ENCODE data around the gene PCYOX1L. TPM values are rescaled to one million over a fixed set of nuclear protein-coding genes. Genes with fewer than 3 reads are reported as not detected.

The PCYOX1L gene
- total RNA-seq, 2 experiments from 2014 or later, result 21.7 to 22.3 TPM

GRCh38 chr5:149362541-149362940, 4.7 kb downstream of the PCYOX1L start:
- ChIA-PET POLR2A (no interaction called here), CTCF (interaction anchor here (0.6 kb wide), 1 partner anchor 206 kb away, joined by 4 read pairs; no protein-coding TSS in a partner anchor)

- ChIA-PET CTCF (interaction anchor here (0.5 to 0.6 kb wide), 3 partner anchors 47 to 206 kb away, joined by 3 to 4 read pairs (median 3); no protein-coding TSS in a partner anchor), POLR2A (interaction anchor here (0.9 kb wide), 1 partner anchor 19 kb away, joined by 3 read pairs; the partner anchor contains the start of gene GRPEL2)
Measured at GRCh38 chr5:149363358-149363757, 5.5 kb downstream of the PCYOX1L start.

- POLR2A ChIA-PET, result interaction anchor here (0.9 kb wide), 1 partner anchor 19 kb away, joined by 3 read pairs; the partner anchor contains the start of gene GRPEL2
- CTCF ChIA-PET, result interaction anchor here (0.5 to 0.6 kb wide), 2 partner anchors 46 to 132 kb away, joined by 3 read pairs; no protein-coding TSS in a partner anchor
Measured at GRCh38 chr5:149363936-149364335, 6.1 kb downstream of the PCYOX1L start.

- POLR2A ChIA-PET, result no interaction called here
- CTCF ChIA-PET, result no interaction called here
Measured at GRCh38 chr5:149364719-149365118, 6.9 kb downstream of the PCYOX1L start.

- ChIA-PET CTCF (interaction anchor here (0.7 to 4.6 kb wide), 4 partner anchors 17 to 130 kb away, joined by 3 to 30 read pairs (median 3); partner anchors contain the start of gene GRPEL2), POLR2A (no interaction called here)
Measured at GRCh38 chr5:149365418-149365817, 7.6 kb downstream of the PCYOX1L start.

- ChIA-PET CTCF (interaction anchor here (1.0 to 4.6 kb wide), 7 partner anchors 13 to 131 kb away, joined by 3 to 30 read pairs (median 3); no protein-coding TSS in a partner anchor), POLR2A (interaction anchor here (2.5 kb wide), 1 partner anchor 8 kb away, joined by 6 read pairs; no protein-coding TSS in a partner anchor)
Measured at GRCh38 chr5:149366169-149366729, 8.4 kb downstream of the PCYOX1L start.

- ChIA-PET POLR2A (interaction anchor here (2.5 kb wide), 1 partner anchor 9 kb away, joined by 6 read pairs; no protein-coding TSS in a partner anchor), CTCF (interaction anchor here (1.1 to 4.6 kb wide), 9 partner anchors 10 to 78 kb away, joined by 3 to 30 read pairs (median 3); partner anchors contain the start of gene PCYOX1L)
Measured at GRCh38 chr5:149367249-149367971, 9.6 kb downstream of the PCYOX1L start.

- ChIA-PET POLR2A (interaction anchor here (2.5 kb wide), 1 partner anchor 10 kb away, joined by 6 read pairs; no protein-coding TSS in a partner anchor), CTCF (interaction anchor here (0.6 to 4.6 kb wide), 9 partner anchors 10 to 204 kb away, joined by 3 to 30 read pairs (median 5); partner anchors contain the start of gene PCYOX1L)
Measured at GRCh38 chr5:149367972-149368645, 10.3 kb downstream of the PCYOX1L start.

- POLR2A ChIA-PET, result no interaction called here
- CTCF ChIA-PET, result interaction anchor here (1.2 to 3.7 kb wide), 9 partner anchors 11 to 92 kb away, joined by 3 to 18 read pairs (median 6); partner anchors contain the start of gene PCYOX1L
Measured at GRCh38 chr5:149370878-149371277, 13.0 kb downstream of the PCYOX1L start.

GRCh38 chr5:149371296-149371962, 13.6 kb downstream of the PCYOX1L start:
- POLR2A ChIA-PET, result interaction anchor here (0.6 kb wide), 1 partner anchor 74 kb away, joined by 3 read pairs; no protein-coding TSS in a partner anchor
- CTCF ChIA-PET, result interaction anchor here (0.9 to 3.7 kb wide), 12 partner anchors 8 to 194 kb away, joined by 3 to 18 read pairs (median 6); partner anchors contain the start of genes IL17B and PCYOX1L

GRCh38 chr5:149372076-149372795, 14.4 kb downstream of the PCYOX1L start:
- CTCF ChIA-PET, result interaction anchor here (0.6 to 3.7 kb wide), 15 partner anchors 8 to 193 kb away, joined by 3 to 18 read pairs (median 4); partner anchors contain the start of genes IL17B and PCYOX1L
- POLR2A ChIA-PET, result interaction anchor here (0.6 kb wide), 1 partner anchor 73 kb away, joined by 3 read pairs; no protein-coding TSS in a partner anchor

GRCh38 chr5:149372932-149373331, 15.1 kb downstream of the PCYOX1L start:
- ChIA-PET POLR2A (no interaction called here), CTCF (interaction anchor here (0.6 to 3.7 kb wide), 4 partner anchors 13 to 56 kb away, joined by 3 to 18 read pairs (median 6); no protein-coding TSS in a partner anchor)

- CTCF ChIA-PET, result no interaction called here
- POLR2A ChIA-PET, result interaction anchor here (0.6 kb wide), 1 partner anchor 1592 kb away, joined by 3 read pairs; the partner anchor contains the start of gene JAKMIP2
Measured at GRCh38 chr5:149374303-149374702, 16.5 kb downstream of the PCYOX1L start.

- CTCF ChIA-PET, result no interaction called here
- POLR2A ChIA-PET, result no interaction called here
Measured at GRCh38 chr5:149374801-149375200, 17.0 kb downstream of the PCYOX1L start.

GRCh38 chr5:149375434-149375833, 17.6 kb downstream of the PCYOX1L start:
- POLR2A ChIA-PET, result no interaction called here
- CTCF ChIA-PET, result no interaction called here

GRCh38 chr5:149376104-149376503, 18.3 kb downstream of the PCYOX1L start:
- CTCF ChIA-PET, result no interaction called here
- POLR2A ChIA-PET, result no interaction called here

- ChIA-PET CTCF (no interaction called here), POLR2A (no interaction called here)
Measured at GRCh38 chr5:149376711-149377447, 19.0 kb downstream of the PCYOX1L start.

Data from activated CD8-positive, alpha-beta memory T cell treated with anti-CD3 and anti-CD28 coated beads for 36 hours (primary cell).